ENCODE measurements around the gene NALCN.

NALCN gene

GRCh38 chr13:101416181-101417042 lies at the start of gene NALCN:
NALCN (minus strand) TSS chr13:101416508; CDS start chr13:101399126, 17,382 bp downstream.
- DNase-seq (ENCODE audit: low read depth) = peak; percentile 13

GRCh38 chr13:101465877-101466276 lies 49.6 kb upstream of the NALCN start:
- DNase-seq (ENCODE audit: low read depth) = peak; percentile 21

GRCh38 chr13:101457176-101457575 lies 40.9 kb upstream of the NALCN start:
- DNase-seq (ENCODE audit: low read depth) = no peak

- peak; percentile 86 for DNase-seq (ENCODE audit: low read depth)
Observed at GRCh38 chr13:101455863-101456262, 39.6 kb upstream of the NALCN start.

- DNase-seq (ENCODE audit: low read depth) = no peak
Observed at GRCh38 chr13:101454767-101455166, 38.5 kb upstream of the NALCN start.

GRCh38 chr13:101453784-101454201 lies 37.5 kb upstream of the NALCN start:
- DNase-seq (ENCODE audit: low read depth) = no peak

- peak; percentile 80 for DNase-seq (ENCODE audit: low read depth)
Observed at GRCh38 chr13:101452519-101453485, 36.5 kb upstream of the NALCN start, which contains the start of gene ITGBL1. ITGBL1 (plus strand) TSS chr13:101452675; CDS start chr13:101452834, 159 bp downstream.

- no peak for DNase-seq (ENCODE audit: low read depth)
Observed at GRCh38 chr13:101451641-101452040, 35.3 kb upstream of the NALCN start.

GRCh38 chr13:101450749-101451130 lies 34.4 kb upstream of the NALCN start:
- DNase-seq (ENCODE audit: low read depth) = no peak

- DNase-seq (ENCODE audit: low read depth) = peak; percentile 78
Observed at GRCh38 chr13:101449790-101450748, 33.8 kb upstream of the NALCN start.

- DNase-seq (ENCODE audit: low read depth) = no peak
Observed at GRCh38 chr13:101447852-101448251, 31.5 kb upstream of the NALCN start.

GRCh38 chr13:101434486-101434885 lies 18.2 kb upstream of the NALCN start:
- no peak for DNase-seq (ENCODE audit: low read depth)

- DNase-seq (ENCODE audit: low read depth) = no peak
Observed at GRCh38 chr13:101433895-101434294, 17.6 kb upstream of the NALCN start.

- DNase-seq (ENCODE audit: low read depth) = no peak
Observed at GRCh38 chr13:101429733-101430132, 13.4 kb upstream of the NALCN start.

- DNase-seq (ENCODE audit: low read depth) = no peak
Observed at GRCh38 chr13:101425623-101426022, 9.3 kb upstream of the NALCN start.

GRCh38 chr13:101425156-101425471 lies 8.8 kb upstream of the NALCN start:
- DNase-seq (ENCODE audit: low read depth) = no peak

GRCh38 chr13:101424381-101425155 lies 8.3 kb upstream of the NALCN start:
- DNase-seq (ENCODE audit: low read depth) = peak; percentile 39

- DNase-seq (ENCODE audit: low read depth) = no peak
Observed at GRCh38 chr13:101423872-101424271, 7.6 kb upstream of the NALCN start.

GRCh38 chr13:101417501-101417900 lies 1.2 kb upstream of the NALCN start:
- no peak for DNase-seq (ENCODE audit: low read depth)

- DNase-seq (ENCODE audit: low read depth) = no peak
Observed at GRCh38 chr13:101417043-101417406, 717 bp upstream of the NALCN start.

Data from fibroblast of gingiva (primary cell).